Posterior vena cava (tissue), 2 donors: ENCODE results near the gene KCND3. TPM values are rescaled to one million over a fixed set of nuclear protein-coding genes. Genes with fewer than 3 reads are reported as not detected.

Experiments used
- DNase-seq: peaks from one replicate; pipeline ENCODE4 v3.0.0-alpha.2; 2020; ENCODE audit warnings: low spot score
- intact Hi-C, 2 donors: fragments of 100-400 bp; cut with DNase I; formaldehyde crosslinking; loops; one replicate each; pipeline versions ENCODE4 v1.14.1 to v1.14.2; 2022 to 2023
- long read RNA-seq, 2 donors: library from polyadenylated mRNA; unstranded; transcript quantifications; one replicate each; pipeline ENCODE4 v2.0.0, GENCODE V29; 2020 to 2021
- total RNA-seq, 2 donors: library from RNA; stranded (reverse); fragmentation: NEBNext Ultra II Directional; extraction: Animal tissue kit (Norgen Biotek cat#: 25700); gene quantifications; one replicate each; pipeline ENCODE4 v1.2.1, GENCODE V29; 2021
- donor health status: DM: yes; HTN: yes; CAD: no.
- donor health status: DM: yes; HTN: yes; CAD: no.

KCND3 gene
- total RNA-seq = 10 to 100 TPM; 24.6 to 27.8 TPM
- long read RNA-seq, donor 1, partial matches to known transcripts = 0 of 14 reads
- long read RNA-seq, donor 1, other reads (novel, unspliced or antisense) = 14 of 14 reads
- long read RNA-seq, donor 2, partial matches to known transcripts = 0 of 12 reads
- long read RNA-seq, donor 2, other reads (novel, unspliced or antisense) = 12 of 12 reads

GRCh38 chr1:111989531-111990025 lies at the start of gene KCND3:
Gene KCND3 (minus strand): TSS chr1:111989668.
- DNase-seq = peak; percentile 85
- intact Hi-C loops = loop anchor here (5.0 to 10.0 kb wide), 2 partner anchors 195 to 202 kb away; no protein-coding TSS in a partner anchor

GRCh38 chr1:112034277-112034676 lies 44.8 kb upstream of the KCND3 start:
- no peak for DNase-seq
- intact Hi-C loops = no loop called here

- no peak for DNase-seq
- intact Hi-C loops = no loop called here
Measured at GRCh38 chr1:112033439-112034120, 44.1 kb upstream of the KCND3 start.

GRCh38 chr1:112030157-112030556 lies 40.7 kb upstream of the KCND3 start:
- intact Hi-C loops = no loop called here
- DNase-seq = no peak

- no peak for DNase-seq
- intact Hi-C loops = no loop called here
Measured at GRCh38 chr1:112027696-112028095, 38.2 kb upstream of the KCND3 start.

GRCh38 chr1:112026501-112026900 lies 37.0 kb upstream of the KCND3 start:
- DNase-seq = no peak
- intact Hi-C loops = no loop called here

GRCh38 chr1:112026016-112026415 lies 36.5 kb upstream of the KCND3 start:
- no peak for DNase-seq
- intact Hi-C loops = no loop called here

- no peak for DNase-seq
- intact Hi-C loops = no loop called here
Measured at GRCh38 chr1:112021263-112021662, 31.8 kb upstream of the KCND3 start.

GRCh38 chr1:112017183-112017582 lies 27.7 kb upstream of the KCND3 start:
- intact Hi-C loops = no loop called here
- no peak for DNase-seq

- DNase-seq = no peak
- intact Hi-C loops = no loop called here
Measured at GRCh38 chr1:112012823-112013222, 23.4 kb upstream of the KCND3 start.

GRCh38 chr1:112011202-112011601 lies 21.7 kb upstream of the KCND3 start:
- intact Hi-C loops = no loop called here
- DNase-seq = no peak

GRCh38 chr1:112007169-112007568 lies 17.7 kb upstream of the KCND3 start:
- intact Hi-C loops = no loop called here
- no peak for DNase-seq

- intact Hi-C loops = no loop called here
- DNase-seq = no peak
Measured at GRCh38 chr1:112006416-112007025, 17.1 kb upstream of the KCND3 start.

GRCh38 chr1:112004076-112004475 lies 14.6 kb upstream of the KCND3 start:
- intact Hi-C loops = loop anchor here in 1 of 2 donors (1.0 kb wide), 1 partner anchor 49 kb away; no protein-coding TSS in a partner anchor

GRCh38 chr1:112002514-112002913 lies 13.0 kb upstream of the KCND3 start:
- intact Hi-C loops = no loop called here
- no peak for DNase-seq

More at GRCh38 chr1:112004076-112004475, 14.6 kb upstream of the KCND3 start:
- no peak for DNase-seq

- DNase-seq = no peak
- intact Hi-C loops = no loop called here
Measured at GRCh38 chr1:112001436-112001835, 12.0 kb upstream of the KCND3 start.

- no peak for DNase-seq
- intact Hi-C loops = no loop called here
Measured at GRCh38 chr1:112000048-112000447, 10.6 kb upstream of the KCND3 start.

- no peak for DNase-seq
- intact Hi-C loops = loop anchor here in 1 of 2 donors (10.0 kb wide), 1 partner anchor 204 kb away; no protein-coding TSS in a partner anchor
Measured at GRCh38 chr1:111998332-111998731, 8.9 kb upstream of the KCND3 start.

- intact Hi-C loops = loop anchor here (5.0 to 10.0 kb wide), 2 partner anchors 198 to 205 kb away; no protein-coding TSS in a partner anchor
- no peak for DNase-seq
Measured at GRCh38 chr1:111992476-111992875, 3.0 kb upstream of the KCND3 start.
